HG02588 (cell line): ENCODE data around the gene PI4KA.
"Not testable (repeated sequence)": the region's sequence is repeated elsewhere in the genome, so short reads cannot be mapped to it uniquely, and the experiment has no call there.

ENCODE experiments used
- ATAC-seq: cut with Tn5 transposase; IDR thresholded peaks from one replicate; pipeline ENCODE4 v1.9.1; 2021; ENCODE audit warnings: mild to moderate bottlenecking, moderate library complexity; ENCODE audit not compliant: unreplicated experiment

Gene PI4KA

GRCh38 chr22:20852076-20852475, 6.5 kb downstream of the PI4KA start:
- no peak for ATAC-seq

GRCh38 chr22:20847318-20847822, 11.2 kb downstream of the PI4KA start:
- no peak for ATAC-seq

- no peak for ATAC-seq
Observed at GRCh38 chr22:20844055-20845037, 14.3 kb downstream of the PI4KA start.

GRCh38 chr22:20843501-20843900, 15.1 kb downstream of the PI4KA start:
- ATAC-seq: no peak

GRCh38 chr22:20840646-20841371, 17.8 kb downstream of the PI4KA start:
- no peak for ATAC-seq

- ATAC-seq: no peak
Observed at GRCh38 chr22:20839837-20840645, 18.6 kb downstream of the PI4KA start.

GRCh38 chr22:20839354-20839753, 19.3 kb downstream of the PI4KA start:
- not testable (repeated sequence) for ATAC-seq

GRCh38 chr22:20836987-20837823, 21.4 kb downstream of the PI4KA start:
- no peak for ATAC-seq

- no peak for ATAC-seq
Observed at GRCh38 chr22:20834725-20835124, 23.9 kb downstream of the PI4KA start.

- ATAC-seq: no peak
Observed at GRCh38 chr22:20834206-20834605, 24.4 kb downstream of the PI4KA start.

GRCh38 chr22:20833225-20833665, 25.4 kb downstream of the PI4KA start:
- ATAC-seq: no peak

- no peak for ATAC-seq
Observed at GRCh38 chr22:20829491-20830134, 29.0 kb downstream of the PI4KA start.

GRCh38 chr22:20826373-20827152, 32.0 kb downstream of the PI4KA start:
- not testable (repeated sequence) for ATAC-seq

- no peak for ATAC-seq
Observed at GRCh38 chr22:20825624-20826023, 33.0 kb downstream of the PI4KA start.

- ATAC-seq: not testable (repeated sequence)
Observed at GRCh38 chr22:20825216-20825615, 33.4 kb downstream of the PI4KA start.

GRCh38 chr22:20823264-20823663, 35.3 kb downstream of the PI4KA start:
- ATAC-seq: no peak

- no peak for ATAC-seq
Observed at GRCh38 chr22:20822240-20822639, 36.4 kb downstream of the PI4KA start.

GRCh38 chr22:20821717-20822239, 36.8 kb downstream of the PI4KA start:
- not testable (repeated sequence) for ATAC-seq
